Measurements from ENCODE around the gene FOXJ3.

FOXJ3 gene

DNA sequence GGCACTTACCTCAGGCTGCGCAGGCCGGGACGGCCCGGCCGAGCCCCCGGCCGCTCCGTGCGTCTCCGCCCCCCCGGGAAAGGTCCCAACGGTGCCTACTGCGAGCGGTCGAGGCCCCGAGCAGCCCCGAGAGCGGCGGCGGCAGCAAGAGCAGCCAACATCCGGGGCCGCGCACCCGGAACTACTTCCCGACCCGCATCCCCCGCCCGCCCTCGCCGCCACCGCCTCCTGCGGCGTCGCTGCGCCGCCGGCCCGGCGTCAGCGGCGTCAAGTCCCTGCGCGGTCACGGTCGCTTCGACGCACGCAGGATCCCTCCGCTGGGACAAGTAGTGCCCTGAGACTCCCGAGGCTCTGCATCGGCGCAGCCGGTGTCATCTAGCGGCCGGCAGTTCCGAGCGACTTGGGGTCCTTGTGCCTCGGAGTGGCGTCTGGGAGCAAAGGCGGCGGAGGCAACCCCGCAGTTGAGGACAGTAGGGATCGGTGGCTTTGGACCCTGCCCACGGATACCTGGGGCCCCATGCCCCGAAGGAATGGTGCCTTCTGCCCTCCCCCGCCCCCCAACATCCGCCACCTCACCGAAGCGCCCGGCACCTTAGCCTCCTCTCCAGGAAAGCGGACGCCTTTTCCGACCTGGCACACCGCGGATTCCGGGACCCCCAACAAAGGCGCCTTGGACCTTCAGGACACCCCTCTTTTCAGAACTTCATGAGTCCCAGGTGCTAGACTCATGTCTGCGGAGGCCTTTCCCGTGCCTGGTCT, at the start of gene FOXJ3:
TSS of gene FOXJ3 (minus strand) at position 186 of the 759 bp plus-strand sequence. CDS start 24,142 bp downstream, outside the sequence.
- DNase-seq = peak; percentile 89

DNA sequence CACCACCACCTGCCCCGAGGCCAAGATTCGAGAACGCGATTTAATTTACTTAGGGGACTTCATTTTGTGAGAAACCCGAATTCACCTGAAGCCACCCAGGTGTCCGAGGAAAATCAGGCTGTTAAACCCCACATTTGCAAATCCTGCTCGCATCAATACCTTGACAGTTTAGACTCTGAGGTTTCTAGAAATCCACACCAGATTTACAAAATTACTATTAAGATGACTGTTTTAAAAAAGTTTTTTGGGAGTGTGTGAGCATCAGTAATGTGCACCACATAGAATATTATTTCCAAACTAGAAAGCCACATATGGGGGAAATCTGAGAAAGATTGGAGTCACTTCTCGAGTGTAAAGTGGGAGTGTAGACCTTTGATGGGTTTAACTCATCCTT, 46.2 kb upstream of the FOXJ3 start:
- no peak for DNase-seq

GRCh38 chr1:42380586-42381279, 45.7 kb upstream of the FOXJ3 start, which contains the start of gene RIMKLA:
RIMKLA (plus strand) TSS chr1:42380792; CDS start chr1:42380935, 143 bp downstream.
- DNase-seq = peak; percentile 32

GRCh38 chr1:42379794-42380585, 45.0 kb upstream of the FOXJ3 start:
- DNase-seq = no peak

GRCh38 chr1:42372796-42373195, 37.8 kb upstream of the FOXJ3 start:
- no peak for DNase-seq

DNA sequence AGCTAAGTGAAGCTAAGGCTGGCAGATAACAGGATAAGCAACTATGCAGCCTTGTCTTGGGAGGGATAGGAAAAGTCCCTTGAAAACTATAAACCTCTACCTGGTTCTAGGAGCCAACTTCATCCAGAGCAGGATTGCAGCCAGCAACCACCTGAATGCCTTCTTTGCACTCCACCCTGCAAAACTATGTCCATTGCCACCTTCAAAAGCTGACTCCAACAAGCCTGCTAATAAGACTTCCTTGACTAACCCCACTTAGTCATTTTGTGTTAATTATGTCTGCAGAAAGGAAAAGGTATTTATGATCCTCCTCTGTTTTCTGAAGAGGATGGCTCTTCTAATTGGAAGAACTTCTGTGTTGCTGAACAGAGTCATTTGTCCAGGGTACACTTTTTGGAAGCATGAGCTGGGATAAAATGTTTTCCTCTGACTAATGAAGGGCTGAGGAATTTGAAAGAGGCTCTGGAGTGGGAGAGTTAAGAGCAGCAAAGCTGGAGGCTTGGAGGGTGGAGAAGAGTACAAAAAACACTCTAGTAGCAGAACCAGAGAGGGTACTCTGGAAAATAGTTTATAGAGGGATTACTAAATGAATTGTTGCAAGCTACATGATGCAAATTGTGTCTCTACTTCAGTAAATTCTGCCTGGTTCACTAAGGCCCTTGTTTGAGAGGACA, 36.0 kb upstream of the FOXJ3 start:
- DNase-seq = no peak

- no peak for DNase-seq
Observed at GRCh38 chr1:42369471-42369870, 34.4 kb upstream of the FOXJ3 start.

- no peak for DNase-seq
Observed at GRCh38 chr1:42368096-42368795, 33.2 kb upstream of the FOXJ3 start.

GRCh38 chr1:42365118-42365517, 30.1 kb upstream of the FOXJ3 start:
- no peak for DNase-seq

DNA sequence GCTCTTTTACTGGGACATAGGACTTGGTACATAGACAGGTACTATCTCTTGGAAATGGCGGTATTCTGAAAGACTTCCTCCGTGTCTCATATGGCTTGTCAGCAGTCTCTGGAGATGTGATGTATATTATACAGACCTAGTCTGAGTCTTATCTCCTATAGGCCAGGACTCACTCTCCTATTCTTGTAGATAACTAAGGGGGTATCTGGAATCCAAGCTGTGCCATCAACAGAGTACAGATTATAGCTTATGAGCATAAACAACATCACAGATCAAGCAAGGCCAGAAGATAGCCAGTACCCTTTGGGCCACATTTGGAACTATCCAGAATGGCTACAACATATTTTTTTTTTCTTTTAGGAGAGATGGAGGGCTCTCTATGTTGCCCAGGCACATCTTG, 29.5 kb upstream of the FOXJ3 start:
- DNase-seq = no peak

DNA sequence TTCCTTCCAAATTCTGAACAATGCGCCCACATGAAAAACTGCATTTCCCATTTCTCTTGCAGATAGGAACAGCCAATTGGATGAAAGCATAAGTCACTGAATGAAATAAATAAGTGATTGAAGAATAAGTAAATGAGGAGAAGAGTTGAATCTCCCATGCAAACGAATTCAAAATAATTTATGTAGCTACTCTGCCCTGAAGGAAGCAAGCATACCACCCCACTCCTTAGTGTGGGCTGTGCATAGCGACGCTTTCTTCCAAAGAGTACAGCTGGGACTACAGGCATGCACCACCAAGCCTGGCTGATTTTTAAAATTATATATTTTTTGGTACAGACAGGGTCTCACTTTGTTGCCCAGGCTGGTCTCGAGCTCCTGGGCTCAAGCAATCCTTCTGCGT, 29.1 kb upstream of the FOXJ3 start:
- no peak for DNase-seq

DNA sequence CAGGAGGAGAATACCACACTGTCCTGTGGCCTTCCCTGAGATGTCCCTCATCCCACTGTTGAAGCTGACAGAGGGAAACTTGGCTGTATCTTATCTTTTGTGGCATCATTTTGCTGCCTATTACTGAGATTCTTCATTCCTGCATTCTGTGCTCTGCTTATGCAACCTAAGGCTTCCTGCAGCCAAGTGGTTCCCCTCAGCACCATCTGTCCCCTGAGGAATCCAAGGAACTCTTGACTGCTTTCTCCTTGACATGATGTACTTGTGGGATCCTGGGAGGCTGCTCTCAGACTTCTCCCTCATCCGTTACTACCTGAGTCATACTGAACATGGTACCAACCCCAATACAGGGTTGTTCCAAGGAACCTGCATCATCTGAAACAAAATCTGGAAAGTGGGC, 24.4 kb upstream of the FOXJ3 start:
- DNase-seq = no peak

GRCh38 chr1:42358791-42359190, 23.8 kb upstream of the FOXJ3 start:
- no peak for DNase-seq

DNA sequence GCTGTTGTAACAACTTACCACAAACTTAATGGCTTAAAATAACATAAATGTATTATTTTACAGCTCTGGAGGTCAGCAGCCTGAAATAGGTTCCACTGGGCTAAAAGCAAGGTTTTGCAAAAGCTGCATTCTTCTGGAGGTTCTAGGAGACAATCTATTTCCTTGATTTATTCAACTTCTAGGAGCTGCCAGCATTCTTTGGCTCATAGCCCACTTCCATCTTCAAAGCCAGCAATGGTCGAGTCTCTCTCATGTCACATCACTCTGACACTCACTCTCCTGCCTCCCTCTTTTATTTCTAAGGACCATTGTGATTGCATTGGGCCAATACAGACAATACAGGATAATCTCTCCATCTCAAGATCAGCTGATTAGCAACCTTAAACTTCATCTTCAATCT, 15.1 kb upstream of the FOXJ3 start:
- no peak for DNase-seq

DNA sequence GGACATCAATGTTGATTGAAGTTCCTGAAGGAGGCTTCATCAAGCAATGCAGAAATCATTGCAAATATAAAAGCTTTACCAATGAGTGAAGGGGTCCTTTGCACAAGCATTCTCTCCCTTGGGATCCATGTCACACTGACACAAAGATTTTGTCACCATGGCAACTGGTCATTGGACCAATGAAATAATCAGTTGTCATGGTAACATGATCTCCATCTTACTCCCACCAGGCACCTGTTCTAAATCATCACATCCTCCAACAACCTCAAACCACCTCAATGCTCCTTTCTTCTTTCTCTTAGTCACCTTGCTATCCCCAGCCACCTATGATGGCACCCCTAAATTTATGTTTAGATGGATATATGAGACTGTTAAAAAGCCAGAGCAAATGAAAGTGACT, 13.5 kb upstream of the FOXJ3 start:
- DNase-seq = no peak

- DNase-seq = no peak
Observed at GRCh38 chr1:42343049-42343448, 8.0 kb upstream of the FOXJ3 start.

DNA sequence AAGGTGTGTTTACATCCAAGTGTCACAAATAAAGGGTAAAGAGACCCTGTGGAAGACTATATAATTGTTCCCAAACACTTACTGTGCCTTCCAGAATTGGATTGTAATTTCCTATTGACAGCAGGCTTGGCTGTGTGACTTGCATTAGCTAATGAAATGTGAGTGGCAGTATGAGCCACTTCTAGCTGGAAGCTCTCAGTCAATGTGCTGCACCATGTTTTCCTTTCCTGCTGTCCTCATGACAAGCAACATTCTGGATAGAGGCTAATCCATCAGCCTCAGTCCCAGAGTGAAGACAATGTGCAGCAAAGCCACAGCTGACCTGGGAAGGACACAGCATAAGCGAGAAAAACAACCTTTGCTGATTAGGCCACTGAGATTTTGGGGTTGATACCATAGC, 5.9 kb upstream of the FOXJ3 start:
- DNase-seq = no peak

- DNase-seq = no peak
Observed at GRCh38 chr1:42340093-42340492, 5.1 kb upstream of the FOXJ3 start.

- DNase-seq = no peak
Observed at GRCh38 chr1:42336978-42337377, 1.9 kb upstream of the FOXJ3 start.

DNA sequence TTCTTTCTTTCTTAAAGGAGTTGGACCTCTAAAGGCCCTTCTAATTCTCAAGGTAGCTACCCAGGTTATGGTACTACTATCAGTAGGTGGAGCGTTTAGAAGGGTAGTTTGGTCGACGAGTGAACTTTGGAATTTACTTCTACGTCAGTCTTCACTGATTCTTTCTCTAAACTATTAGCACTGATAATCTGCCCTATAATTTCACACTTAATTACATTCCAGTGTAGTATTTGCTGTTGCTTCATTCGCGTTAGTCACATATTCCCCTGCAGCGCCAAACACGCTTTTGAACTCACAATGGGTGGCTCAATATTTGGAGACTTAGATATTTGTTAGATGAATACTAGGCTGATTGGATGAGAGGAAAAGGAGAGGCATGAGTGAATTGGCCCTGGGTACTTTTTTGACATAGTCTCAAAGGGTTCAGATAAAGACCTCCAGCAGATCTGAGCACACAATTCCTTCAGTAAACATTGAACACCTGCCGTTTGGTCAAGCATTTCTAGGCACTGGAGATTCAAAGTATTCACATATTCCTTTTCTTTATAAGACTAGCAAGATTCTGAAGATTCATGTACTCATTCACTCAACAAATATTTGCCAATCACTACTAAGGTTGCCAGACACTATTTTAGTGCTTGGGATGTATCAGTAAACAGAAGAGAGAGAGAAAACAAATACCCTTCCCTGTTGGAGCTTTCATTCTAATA, 929 bp upstream of the FOXJ3 start:
- DNase-seq = no peak

GRCh38 chr1:42334240-42335049, 590 bp downstream of the FOXJ3 start:
- peak; percentile 1 for DNase-seq
